Tibial nerve (tissue), 4 donors: Measurements from ENCODE around the gene NIT2.

Experiments
- CTCF ChIP-seq, 5 experiments: fragments of 200-600 bp in 3 of 5; fragments of 450-650 bp in 2 of 5; sonication (generic) in 3 of 5; IDR thresholded peaks; one replicate each; pipeline ENCODE4 v1.5.1; 2016 to 2019; ENCODE audit warnings: antibody characterized with exemption in 5 of 5, mild to moderate bottlenecking in 3 of 5, moderate library complexity in 2 of 5
- EP300 ChIP-seq, 2 donors: sonication (generic); formaldehyde crosslinking; IDR thresholded peaks; one replicate each; pipeline ENCODE4 v1.6.1; 2017; ENCODE audit warnings: antibody characterized with exemption in 2 of 2, mild to moderate bottlenecking in 1 of 2

GRCh38 chr3:100348727-100349126, 14.2 kb downstream of the NIT2 start:
- TF ChIP-seq CTCF (IDR thresholded peaks at IDR 0.05) (no peak), EP300 (IDR thresholded peaks at IDR 0.05) (no peak)
